Fibroblast of peridontal ligament (primary cell): ENCODE measurements around the gene DNAL1.

Source experiments
- DNase-seq: peaks from one replicate; pipeline ENCODE4 v3.0.0-alpha.2; 2010; ENCODE audit errors: extremely low read depth

DNAL1 gene

DNA sequence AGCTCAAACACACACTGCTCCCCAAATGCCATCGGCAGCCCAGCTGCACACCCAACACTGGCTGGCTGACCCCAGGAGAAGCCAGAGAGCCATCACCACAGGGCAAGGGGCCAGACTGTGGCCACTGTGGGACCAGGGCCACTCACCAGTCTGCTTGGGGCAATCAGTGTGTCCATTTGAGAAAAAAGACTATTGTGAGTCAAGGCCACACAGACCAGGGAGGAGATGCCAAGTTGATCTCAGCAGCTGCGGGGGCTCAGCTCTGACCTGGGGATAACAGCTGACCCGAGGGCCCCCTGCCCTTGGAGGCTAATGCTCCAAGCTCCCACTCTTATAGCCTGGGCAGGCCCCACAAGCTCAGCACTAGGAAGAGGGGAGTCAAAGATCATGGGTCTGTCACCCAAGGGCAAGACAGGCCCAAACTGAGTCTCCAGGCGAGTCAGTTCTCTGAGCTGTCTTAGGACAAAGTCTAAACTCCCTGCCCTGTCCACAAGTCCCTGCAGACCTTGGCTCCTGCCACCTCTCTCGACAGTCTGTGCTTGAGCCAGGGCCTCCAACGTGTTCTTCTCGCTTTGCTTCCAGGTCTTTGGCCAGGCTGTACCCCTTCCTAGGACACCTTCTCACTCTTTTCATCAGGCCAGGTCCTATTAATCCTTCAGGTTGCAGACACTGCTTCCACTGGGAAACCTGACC, 99.5 kb downstream of the DNAL1 start:
- DNase-seq = no peak

GRCh38 chr14:73744874-73745529, 100.2 kb downstream of the DNAL1 start:
- DNase-seq = no peak

- no peak for DNase-seq
Observed at GRCh38 chr14:73745571-73746519, 101.1 kb downstream of the DNAL1 start.

DNA sequence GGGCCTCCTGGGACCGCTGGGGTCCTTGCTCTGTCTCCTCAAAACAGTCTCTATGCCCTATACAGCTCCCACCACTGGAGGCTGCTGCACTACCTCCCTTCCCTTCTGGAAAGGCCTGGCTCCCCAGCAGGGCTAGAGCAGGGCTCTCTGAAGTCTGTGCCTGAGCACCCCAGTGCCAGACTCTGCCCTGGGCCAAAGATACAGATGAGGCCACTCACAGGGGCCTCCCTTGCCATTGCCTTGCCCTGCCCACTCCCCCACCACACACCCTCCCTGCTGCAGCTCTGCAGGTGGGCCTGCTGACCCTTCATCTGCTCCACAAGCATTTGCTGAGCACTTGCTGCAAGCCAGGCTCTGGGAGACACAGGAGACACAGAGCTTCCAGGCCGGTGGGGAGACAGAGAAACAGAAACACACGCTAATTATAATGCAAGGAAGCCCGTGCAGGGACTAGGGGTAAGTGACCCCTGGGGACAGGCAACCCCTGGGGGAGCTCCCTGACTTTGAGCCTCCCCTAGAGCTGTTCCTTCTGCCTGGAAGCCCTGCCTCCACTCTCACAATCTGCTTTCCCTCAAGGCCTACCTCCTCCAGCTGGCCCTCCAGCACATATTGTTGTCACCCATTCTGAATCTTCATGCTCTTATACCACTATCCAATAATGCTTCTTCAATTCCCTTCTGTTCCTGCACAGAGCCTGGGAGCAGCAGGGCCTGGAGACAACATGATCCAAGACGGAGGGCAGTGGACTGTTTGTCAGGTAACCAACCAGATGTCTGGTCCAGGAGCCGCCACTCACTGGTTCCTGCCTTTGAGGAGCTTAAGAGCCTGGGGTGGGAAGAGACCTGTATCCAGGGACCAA, 102.0 kb downstream of the DNAL1 start:
- DNase-seq = no peak

- no peak for DNase-seq
Observed at GRCh38 chr14:73747379-73748211, 102.8 kb downstream of the DNAL1 start.

DNA sequence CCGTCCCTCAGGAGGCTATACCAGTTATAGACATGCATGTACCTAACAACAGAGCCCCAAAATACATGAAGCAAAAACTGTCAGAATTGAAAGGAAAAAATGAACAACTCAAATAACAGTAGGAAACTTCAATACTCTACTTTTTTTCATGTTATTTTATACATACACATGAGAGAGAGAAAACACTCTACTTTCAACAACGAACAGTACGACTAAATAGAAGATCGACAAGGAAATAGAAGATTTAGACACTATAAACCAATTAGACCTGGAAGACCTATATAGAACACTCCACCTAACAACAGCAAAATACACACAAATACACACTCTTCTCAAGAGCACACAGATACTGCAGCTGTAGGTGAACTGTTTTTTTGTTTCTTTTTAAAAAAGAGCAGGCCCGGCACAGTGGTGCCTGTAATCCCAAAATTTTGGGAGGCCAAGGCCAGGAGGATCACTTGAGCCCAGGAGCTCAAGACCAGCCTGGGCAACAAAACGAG, 104.1 kb downstream of the DNAL1 start:
- DNase-seq = no peak

DNA sequence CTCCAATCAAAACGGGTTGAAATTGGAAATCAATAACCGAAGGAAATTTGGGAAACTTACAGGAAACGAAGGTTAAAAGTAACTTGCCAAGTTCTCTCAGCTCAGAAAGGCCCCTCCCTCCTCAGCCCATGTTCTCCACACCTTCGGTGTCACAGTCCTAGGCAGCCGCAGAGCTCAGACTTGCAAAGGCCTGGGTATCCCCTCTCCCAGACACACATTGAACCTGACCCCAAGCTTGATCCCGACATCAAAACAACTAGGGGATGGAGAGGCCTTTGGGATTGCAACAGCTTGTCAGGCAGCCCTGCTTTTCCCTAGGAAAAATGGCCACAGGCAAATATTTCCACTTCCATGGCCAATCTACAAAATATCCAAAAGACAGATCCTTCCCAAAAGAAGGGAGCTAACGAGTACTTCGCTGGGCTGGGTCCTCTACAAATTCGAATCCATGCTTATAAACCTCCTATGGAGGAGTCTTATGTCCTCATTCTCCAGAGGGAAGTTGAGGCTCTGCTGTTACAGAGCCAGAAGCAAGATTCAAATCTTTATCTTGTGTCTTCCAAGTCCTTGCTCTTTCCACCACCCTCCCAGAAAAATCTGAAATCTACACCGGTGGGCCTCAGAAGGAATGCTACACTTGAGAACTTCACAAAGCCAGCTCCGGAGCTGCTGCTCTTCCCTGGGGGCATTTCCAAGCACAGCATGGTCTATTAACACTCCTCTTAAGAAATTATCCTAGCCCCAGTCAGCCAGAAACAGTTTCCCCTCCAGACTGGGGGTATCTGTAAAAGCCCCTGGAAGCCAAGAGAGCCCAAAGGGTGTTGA, 105.1 kb downstream of the DNAL1 start:
- DNase-seq = no peak

GRCh38 chr14:73750531-73750901, 105.7 kb downstream of the DNAL1 start:
- no peak for DNase-seq

DNA sequence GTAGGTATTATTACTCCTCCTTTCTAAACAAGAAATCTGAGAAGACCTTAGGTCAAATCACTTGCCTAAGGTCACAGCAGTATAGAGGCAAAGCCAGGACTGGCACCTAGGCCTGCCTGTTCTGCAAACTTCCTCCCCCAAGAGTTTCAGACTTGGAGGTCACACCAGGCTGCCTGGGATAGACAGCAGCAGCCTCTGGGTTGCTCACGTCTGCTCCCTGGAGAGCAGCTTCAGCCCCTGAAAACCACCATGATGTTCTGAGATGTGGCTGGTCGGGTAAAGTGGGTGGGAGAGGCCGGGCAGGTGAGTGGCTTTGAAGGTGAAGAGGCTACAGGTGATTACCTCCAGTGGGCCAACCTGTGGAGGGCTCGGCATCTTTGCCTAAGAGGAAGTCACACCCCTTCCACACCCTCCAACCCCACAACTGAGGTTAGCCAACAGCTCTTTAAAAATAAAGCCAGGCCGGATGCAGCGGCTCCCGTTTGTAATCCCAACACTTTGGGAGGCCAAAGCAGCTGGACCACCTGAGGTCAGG, 106.4 kb downstream of the DNAL1 start:
- no peak for DNase-seq

- peak; percentile 77 for DNase-seq
Observed at GRCh38 chr14:73752297-73752992, 107.7 kb downstream of the DNAL1 start.
